22Rv1 (cell line): ENCODE results near the gene MYLK.

Experiments
- ZFX ChIP-seq: fragments of 450-650 bp; IDR thresholded peaks from 2 replicates; pipeline ENCODE4 v1.6.1; 2017; ENCODE audit warnings: antibody characterized with exemption, borderline replicate concordance
- TF ChIP-seq, protein P1 (sequence below): fragments of 450-650 bp; IDR thresholded peaks from 2 replicates; pipeline ENCODE4 v1.5.1; 2017; ENCODE audit warnings: mild to moderate bottlenecking

DNA sequence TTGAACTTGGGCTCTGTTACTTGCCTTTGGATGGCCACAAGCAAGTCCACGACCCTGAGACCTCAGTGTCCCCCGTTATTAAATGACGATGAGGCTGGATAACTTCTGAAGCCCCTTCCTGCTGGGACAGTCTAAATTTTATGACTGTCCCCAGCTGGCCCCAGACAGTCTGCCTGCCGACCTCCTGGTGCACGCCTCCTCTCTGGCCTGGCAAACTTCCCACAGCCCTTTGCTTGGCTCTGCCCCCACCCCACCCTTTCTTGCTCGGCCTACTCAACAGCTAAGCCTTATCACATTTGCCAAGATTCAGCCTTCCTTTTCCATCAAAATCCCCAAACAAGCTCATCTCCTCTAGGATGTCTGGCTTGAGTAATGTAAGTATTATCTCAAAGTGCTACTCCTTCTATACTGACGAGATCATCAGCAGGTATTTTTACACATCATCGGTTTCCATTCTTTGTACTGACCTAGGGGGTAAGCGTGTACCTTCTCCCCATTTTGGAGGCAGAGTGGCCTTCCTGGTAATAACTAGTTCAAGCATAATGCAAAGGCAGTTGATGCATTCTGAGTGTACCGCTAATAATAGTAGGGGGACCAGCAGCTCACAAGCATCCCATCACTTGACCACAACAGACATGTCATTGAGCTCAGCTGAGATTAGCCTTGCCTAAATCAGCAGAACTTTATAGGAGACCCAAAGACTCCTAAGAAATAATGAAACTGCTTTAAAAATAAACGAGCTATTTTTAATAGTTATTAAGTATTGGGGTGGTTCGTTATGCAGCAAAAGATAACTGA lies 178.4 kb downstream of the MYLK start:
- TF ChIP-seq, protein P1, sequence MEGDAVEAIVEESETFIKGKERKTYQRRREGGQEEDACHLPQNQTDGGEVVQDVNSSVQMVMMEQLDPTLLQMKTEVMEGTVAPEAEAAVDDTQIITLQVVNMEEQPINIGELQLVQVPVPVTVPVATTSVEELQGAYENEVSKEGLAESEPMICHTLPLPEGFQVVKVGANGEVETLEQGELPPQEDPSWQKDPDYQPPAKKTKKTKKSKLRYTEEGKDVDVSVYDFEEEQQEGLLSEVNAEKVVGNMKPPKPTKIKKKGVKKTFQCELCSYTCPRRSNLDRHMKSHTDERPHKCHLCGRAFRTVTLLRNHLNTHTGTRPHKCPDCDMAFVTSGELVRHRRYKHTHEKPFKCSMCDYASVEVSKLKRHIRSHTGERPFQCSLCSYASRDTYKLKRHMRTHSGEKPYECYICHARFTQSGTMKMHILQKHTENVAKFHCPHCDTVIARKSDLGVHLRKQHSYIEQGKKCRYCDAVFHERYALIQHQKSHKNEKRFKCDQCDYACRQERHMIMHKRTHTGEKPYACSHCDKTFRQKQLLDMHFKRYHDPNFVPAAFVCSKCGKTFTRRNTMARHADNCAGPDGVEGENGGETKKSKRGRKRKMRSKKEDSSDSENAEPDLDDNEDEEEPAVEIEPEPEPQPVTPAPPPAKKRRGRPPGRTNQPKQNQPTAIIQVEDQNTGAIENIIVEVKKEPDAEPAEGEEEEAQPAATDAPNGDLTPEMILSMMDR, result no peak
- no peak for TF ChIP-seq ZFX
